GM12878 (cell line): Measurements from ENCODE around the gene FADD. TPM values are rescaled to one million over a fixed set of nuclear protein-coding genes. Genes with fewer than 3 reads are reported as not detected.

Experiments
- ATAC-seq: fragments of 200-7000 bp; cut with Tn5 transposase; 3 replicates; pipeline ENCODE4 v1.9.1; 2020; ENCODE audit warnings: mild to moderate bottlenecking, moderate library complexity
- BruUV-seq: library from RNA; stranded (reverse); fragments of 400-500 nt; replicated peaks from 2 replicates; lab custom pipeline; 2021; lab: Mats Ljungman, UMichigan
- CTCF ChIA-PET: fragments of 300-600 bp; sonication (Branson Sonifier 250); formaldehyde crosslinking; extraction: SDS; loops from one replicate; lab custom pipeline; 2021; ENCODE audit warnings: inconsistent platforms; lab: Yijun Ruan, JAX
- POLR2A ChIA-PET: fragments of 350-600 bp; formaldehyde crosslinking; extraction: SDS; loops from one replicate; lab custom pipeline; 2021; ENCODE audit warnings: inconsistent platforms; lab: Charles Lee
- RAD21 ChIA-PET: fragments of 300-600 bp; sonication (Branson Sonifier 250); formaldehyde crosslinking; loops from one replicate; lab custom pipeline; 2023; ENCODE audit warnings: antibody characterized with exemption; ENCODE audit not compliant: unreplicated experiment; lab: Charles Lee
- SMC1A ChIA-PET: fragments of 300-600 bp; sonication (Branson Sonifier 250); formaldehyde crosslinking; loops from one replicate; lab custom pipeline; 2023; ENCODE audit not compliant: unreplicated experiment, uncharacterized antibody; lab: Charles Lee
- DNase-seq: peaks from one replicate; pipeline ENCODE4 v3.0.0-alpha.2; 2011; ENCODE audit warnings: low read depth, low spot score
- FAIRE-seq: peaks from 3 replicates; lab custom pipeline; 2011; peaks lifted over from hg19 to GRCh38; lab: Jason Lieb, UNC
- H2AFZ ChIP-seq: 2 replicates; pipeline ENCODE4 v1.6.0; 2011; ENCODE audit warnings: low read depth, low read length, control low read depth; ENCODE audit not compliant: control insufficient read depth
- H3K27ac ChIP-seq: 2 replicates; pipeline ENCODE4 v1.5.1; 2011; ENCODE audit warnings: control low read depth; ENCODE audit not compliant: control insufficient read depth, insufficient read depth
- H3K27me3 ChIP-seq, 2 experiments: replicated peaks in 1 of 2; 2 replicates each; pipeline versions ENCODE4 v1.6.0 to v1.6.1; 2011; ENCODE audit warnings: low read length in 1 of 2; ENCODE audit not compliant: control insufficient read depth in 2 of 2, insufficient read depth in 2 of 2
- H3K36me3 ChIP-seq, 2 experiments: 2 replicates each; pipeline ENCODE4 v1.5.1; 2011; ENCODE audit warnings: low read length in 1 of 2; ENCODE audit not compliant: control insufficient read depth in 2 of 2, insufficient read depth in 2 of 2
- H3K4me1 ChIP-seq: 2 replicates; pipeline ENCODE4 v1.6.1; 2011; ENCODE audit warnings: mild to moderate bottlenecking, low read length, moderate library complexity, mixed read lengths; ENCODE audit not compliant: control insufficient read depth, insufficient read depth
- H3K4me2 ChIP-seq: 2 replicates; pipeline ENCODE4 v1.6.0; 2011; ENCODE audit warnings: control low read depth; ENCODE audit not compliant: control insufficient read depth, insufficient read depth
- H3K4me3 ChIP-seq: fragments of 200-600 bp; sonication (generic); 2 replicates; pipeline ENCODE4 v1.5.1; 2016
- H3K79me2 ChIP-seq: 2 replicates; pipeline ENCODE4 v1.6.0; 2011; ENCODE audit warnings: low read length; ENCODE audit not compliant: control insufficient read depth, insufficient read depth
- H3K9ac ChIP-seq: 2 replicates; pipeline ENCODE4 v1.8.0; 2011; ENCODE audit warnings: low read length, control low read depth, mixed read lengths; ENCODE audit not compliant: control insufficient read depth, insufficient read depth
- H3K9me3 ChIP-seq: replicated peaks from 3 replicates; pipeline ENCODE4 v1.5.1; 2011; ENCODE audit warnings: mild to moderate bottlenecking, low read length; ENCODE audit not compliant: control insufficient read depth, insufficient read depth
- H4K20me1 ChIP-seq: 2 replicates; pipeline ENCODE4 v1.6.0; 2011; ENCODE audit not compliant: control insufficient read depth, insufficient read depth
- ATF7 ChIP-seq: fragments of 450-650 bp; IDR thresholded peaks from 2 replicates; pipeline ENCODE4 v1.6.1; 2016; ENCODE audit warnings: low read depth, mild to moderate bottlenecking
- CREB1 ChIP-seq: IDR thresholded peaks from 2 replicates; pipeline ENCODE4 v1.6.1; 2012; ENCODE audit warnings: low read depth, mild to moderate bottlenecking, inconsistent platforms
- NFXL1 ChIP-seq: fragments of 450-650 bp; IDR thresholded peaks from 2 replicates; pipeline ENCODE4 v1.6.1; 2017; ENCODE audit warnings: antibody characterized with exemption, mild to moderate bottlenecking, borderline replicate concordance
- PAX5 ChIP-seq: IDR thresholded peaks from 2 replicates; pipeline ENCODE4 v1.6.1; 2011; ENCODE audit warnings: low read depth, low read length, borderline replicate concordance
- PAX8 ChIP-seq: fragments of 450-650 bp; IDR thresholded peaks from 2 replicates; pipeline ENCODE4 v1.6.1; 2017; ENCODE audit warnings: mild to moderate bottlenecking, moderate library complexity
- RELA ChIP-seq: fragments of 450-650 bp; IDR thresholded peaks from 2 replicates; pipeline ENCODE4 v1.8.0; 2014; ENCODE audit warnings: borderline replicate concordance; ENCODE audit not compliant: partially characterized antibody
- TCF3 ChIP-seq: IDR thresholded peaks from 2 replicates; pipeline ENCODE4 v1.6.1; 2012; ENCODE audit warnings: low read depth, mild to moderate bottlenecking, low read length, borderline replicate concordance; ENCODE audit not compliant: insufficient read depth
- WRNIP1 ChIP-seq: IDR thresholded peaks from 2 replicates; pipeline ENCODE4 v1.6.1; 2011; ENCODE audit warnings: low read depth, low read length, improper control_type of control experiment, borderline replicate concordance
- WGBS: methylation state at CpG from one replicate; pipeline ENCODE4 v1.1.6; 2016; ENCODE audit warnings: low lambda C conversion rate; ENCODE audit not compliant: insufficient replicate concordance, insufficient coverage; ENCODE audit errors: missing lambda C conversion rate; 5-methylcytosine and 5-hydroxymethylcytosine counted together
- in situ Hi-C: fragments of 300-500 bp; cut with MboI; formaldehyde crosslinking; loops from 9 replicates; pipeline ENCODE4 v1.14.3; 2018; ENCODE audit warnings: mixed read lengths
- intact Hi-C: fragments of 100-400 bp; cut with micrococcal nuclease; formaldehyde crosslinking; loops from one replicate; pipeline ENCODE4 v1.14.2; 2022; ENCODE audit not compliant: unreplicated experiment
- polyA plus RNA-seq, 11 experiments: library from polyadenylated mRNA; depleted of rRNA in 4 of 11; unstranded in 6 of 11; stranded (reverse) in 5 of 11; fragments of >200 nt; fragmentation: Nextera tagmentation in 4 of 11; fragmentation: Illumina TruSeq in 1 of 11; extraction: Ambion mirVana in 4 of 11; extraction: Trizol in 1 of 11; gene quantifications; 1 replicate in 1 of 11; 2 replicates in 10 of 11; pipeline versions ENCODE4 v1.2.1 to v1.2.3, GENCODE V29; 2011 to 2016; ENCODE audit warnings: inconsistent platforms in 2 of 11, missing spikeins in 2 of 11, low read depth in 1 of 11
- total RNA-seq, 4 experiments: library from RNA; depleted of rRNA in 3 of 4; stranded (reverse); fragments of >200 nt in 3 of 4; fragmentation: Illumina TruSeq in 1 of 4; extraction: Trizol in 1 of 4; gene quantifications; 2 replicates each; pipeline versions ENCODE4 v1.2.1 to v1.2.3, GENCODE V29; 2013 to 2021
- TF ChIP-seq, protein P1 (sequence below): fragments of 450-650 bp; conservative IDR thresholded peaks from 2 replicates; pipeline ENCODE4 v1.6.1; 2017; ENCODE audit warnings: mild to moderate bottlenecking, moderate library complexity
- TF ChIP-seq, protein P2 (sequence below): fragments of 450-650 bp; IDR thresholded peaks from 2 replicates; pipeline ENCODE4 v1.6.1; 2018; ENCODE audit warnings: mild to moderate bottlenecking, low read depth, moderate library complexity; ENCODE audit not compliant: partially characterized antibody
- TF ChIP-seq, protein P3 (sequence below): fragments of 150-350 bp; IDR thresholded peaks from 2 replicates; pipeline ENCODE4 v1.6.1; 2014; ENCODE audit warnings: mild to moderate bottlenecking, low read depth, low read length
- TF ChIP-seq, protein P4 (sequence below): IDR thresholded peaks from 2 replicates; pipeline ENCODE4 v1.6.1; 2011; ENCODE audit warnings: low read depth, mild to moderate bottlenecking, low read length, moderate library complexity, borderline replicate concordance; ENCODE audit errors: extremely low read depth

The FADD gene
- total and polyA plus RNA-seq, 10 of the 15 experiments (the other 5 are each of a cell fraction or from before 2014, with no cell fraction given), result 0.32 to 38.7 (median 21.8) TPM

DNA sequence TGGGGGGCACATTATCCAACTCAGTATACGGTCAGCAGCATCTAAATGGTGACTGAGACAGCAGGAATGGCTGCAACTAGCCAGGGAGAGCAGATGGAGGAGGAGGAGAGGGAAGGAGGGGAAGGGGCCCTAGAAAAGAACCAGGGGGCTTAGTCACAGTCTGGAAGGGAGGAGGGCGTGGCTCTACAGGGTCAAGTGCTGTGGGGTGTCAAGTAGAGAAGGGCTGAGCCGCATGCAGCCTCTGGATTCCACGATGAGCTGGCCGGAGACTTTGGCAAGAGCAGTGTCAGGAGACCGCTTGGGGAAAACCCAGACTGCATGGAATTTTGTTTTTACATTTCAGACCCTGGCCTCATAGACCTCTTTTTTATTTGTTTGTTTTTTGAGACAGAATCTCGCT lies 41.6 kb downstream of the FADD start:
- ChIA-PET CTCF (no interaction called here), RAD21 (no interaction called here), SMC1A (no interaction called here), POLR2A (no interaction called here)
- peaks cover 0 to 2% of the 10 kb centered on the region in 2 experiments; a peak in 3 of 4 replicates for H3K27me3 ChIP-seq
- DNase-seq, result no peak
- H3K4me1 ChIP-seq, result no peaks in the 10 kb centered on the region
- H3K9me3 ChIP-seq, result no peaks in the 10 kb centered on the region; the same call in 2 of the 3 replicates
- H2AFZ ChIP-seq, result no peak overlapping the region
- WGBS, result 25% methylated on average over 7 of the region's 7 CpGs
- H3K79me2 ChIP-seq, result no peaks in the 10 kb centered on the region
- no peak overlapping the region for H3K4me3 ChIP-seq
- no peak overlapping the region for H3K4me2 ChIP-seq
- in situ Hi-C loops (no loop called here), intact Hi-C loops (no loop called here)
- no peaks in the 10 kb centered on the region for H3K36me3 ChIP-seq
- no peak overlapping the region for H3K27ac ChIP-seq
- no peaks in the 10 kb centered on the region; the same call in 1 of the 2 replicates for H4K20me1 ChIP-seq
- no peak for FAIRE-seq
- H3K9ac ChIP-seq, result no peak overlapping the region
- no peak for ATAC-seq
- no peak for TF ChIP-seq PAX5
- no peak for TF ChIP-seq WRNIP1
- TF ChIP-seq, protein P1, sequence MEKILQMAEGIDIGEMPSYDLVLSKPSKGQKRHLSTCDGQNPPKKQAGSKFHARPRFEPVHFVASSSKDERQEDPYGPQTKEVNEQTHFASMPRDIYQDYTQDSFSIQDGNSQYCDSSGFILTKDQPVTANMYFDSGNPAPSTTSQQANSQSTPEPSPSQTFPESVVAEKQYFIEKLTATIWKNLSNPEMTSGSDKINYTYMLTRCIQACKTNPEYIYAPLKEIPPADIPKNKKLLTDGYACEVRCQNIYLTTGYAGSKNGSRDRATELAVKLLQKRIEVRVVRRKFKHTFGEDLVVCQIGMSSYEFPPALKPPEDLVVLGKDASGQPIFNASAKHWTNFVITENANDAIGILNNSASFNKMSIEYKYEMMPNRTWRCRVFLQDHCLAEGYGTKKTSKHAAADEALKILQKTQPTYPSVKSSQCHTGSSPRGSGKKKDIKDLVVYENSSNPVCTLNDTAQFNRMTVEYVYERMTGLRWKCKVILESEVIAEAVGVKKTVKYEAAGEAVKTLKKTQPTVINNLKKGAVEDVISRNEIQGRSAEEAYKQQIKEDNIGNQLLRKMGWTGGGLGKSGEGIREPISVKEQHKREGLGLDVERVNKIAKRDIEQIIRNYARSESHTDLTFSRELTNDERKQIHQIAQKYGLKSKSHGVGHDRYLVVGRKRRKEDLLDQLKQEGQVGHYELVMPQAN, result no peak
- no peak for TF ChIP-seq CREB1
- TF ChIP-seq, protein P2, sequence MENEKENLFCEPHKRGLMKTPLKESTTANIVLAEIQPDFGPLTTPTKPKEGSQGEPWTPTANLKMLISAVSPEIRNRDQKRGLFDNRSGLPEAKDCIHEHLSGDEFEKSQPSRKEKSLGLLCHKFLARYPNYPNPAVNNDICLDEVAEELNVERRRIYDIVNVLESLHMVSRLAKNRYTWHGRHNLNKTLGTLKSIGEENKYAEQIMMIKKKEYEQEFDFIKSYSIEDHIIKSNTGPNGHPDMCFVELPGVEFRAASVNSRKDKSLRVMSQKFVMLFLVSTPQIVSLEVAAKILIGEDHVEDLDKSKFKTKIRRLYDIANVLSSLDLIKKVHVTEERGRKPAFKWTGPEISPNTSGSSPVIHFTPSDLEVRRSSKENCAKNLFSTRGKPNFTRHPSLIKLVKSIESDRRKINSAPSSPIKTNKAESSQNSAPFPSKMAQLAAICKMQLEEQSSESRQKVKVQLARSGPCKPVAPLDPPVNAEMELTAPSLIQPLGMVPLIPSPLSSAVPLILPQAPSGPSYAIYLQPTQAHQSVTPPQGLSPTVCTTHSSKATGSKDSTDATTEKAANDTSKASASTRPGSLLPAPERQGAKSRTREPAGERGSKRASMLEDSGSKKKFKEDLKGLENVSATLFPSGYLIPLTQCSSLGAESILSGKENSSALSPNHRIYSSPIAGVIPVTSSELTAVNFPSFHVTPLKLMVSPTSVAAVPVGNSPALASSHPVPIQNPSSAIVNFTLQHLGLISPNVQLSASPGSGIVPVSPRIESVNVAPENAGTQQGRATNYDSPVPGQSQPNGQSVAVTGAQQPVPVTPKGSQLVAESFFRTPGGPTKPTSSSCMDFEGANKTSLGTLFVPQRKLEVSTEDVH, result no peak
- TF ChIP-seq, protein P3, sequence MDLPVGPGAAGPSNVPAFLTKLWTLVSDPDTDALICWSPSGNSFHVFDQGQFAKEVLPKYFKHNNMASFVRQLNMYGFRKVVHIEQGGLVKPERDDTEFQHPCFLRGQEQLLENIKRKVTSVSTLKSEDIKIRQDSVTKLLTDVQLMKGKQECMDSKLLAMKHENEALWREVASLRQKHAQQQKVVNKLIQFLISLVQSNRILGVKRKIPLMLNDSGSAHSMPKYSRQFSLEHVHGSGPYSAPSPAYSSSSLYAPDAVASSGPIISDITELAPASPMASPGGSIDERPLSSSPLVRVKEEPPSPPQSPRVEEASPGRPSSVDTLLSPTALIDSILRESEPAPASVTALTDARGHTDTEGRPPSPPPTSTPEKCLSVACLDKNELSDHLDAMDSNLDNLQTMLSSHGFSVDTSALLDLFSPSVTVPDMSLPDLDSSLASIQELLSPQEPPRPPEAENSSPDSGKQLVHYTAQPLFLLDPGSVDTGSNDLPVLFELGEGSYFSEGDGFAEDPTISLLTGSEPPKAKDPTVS, result no peak
- no peak for TF ChIP-seq PAX8
- TF ChIP-seq RELA, result no peak
- no peak for TF ChIP-seq TCF3
- TF ChIP-seq NFXL1, result no peak
- TF ChIP-seq, protein P4, sequence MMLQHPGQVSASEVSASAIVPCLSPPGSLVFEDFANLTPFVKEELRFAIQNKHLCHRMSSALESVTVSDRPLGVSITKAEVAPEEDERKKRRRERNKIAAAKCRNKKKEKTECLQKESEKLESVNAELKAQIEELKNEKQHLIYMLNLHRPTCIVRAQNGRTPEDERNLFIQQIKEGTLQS, result no peak
- no peak for TF ChIP-seq ATF7
- BruUV-seq, result no TSS peak
